Bronchial epithelial cell (primary cell): ENCODE measurements around the gene TDP1. TPM values are rescaled to one million over a fixed set of nuclear protein-coding genes. Genes with fewer than 3 reads are reported as not detected.

Source experiments
- DNase-seq: peaks from one replicate; pipeline ENCODE4 v3.0.0-alpha.2; 2010; ENCODE audit warnings: low read depth
- FAIRE-seq: peaks from 2 replicates; lab custom pipeline; 2011; peaks lifted over from hg19 to GRCh38; lab: Jason Lieb, UNC
- H3K27me3 ChIP-seq: 2 replicates; pipeline ENCODE4 v1.5.1; 2011; ENCODE audit warnings: low read length; ENCODE audit not compliant: control insufficient read depth, insufficient read depth
- H3K36me3 ChIP-seq: 2 replicates; pipeline ENCODE4 v1.5.1; 2011; ENCODE audit warnings: low read length; ENCODE audit not compliant: control insufficient read depth, insufficient read depth
- H3K4me3 ChIP-seq: 2 replicates; pipeline ENCODE4 v1.5.1; 2011; ENCODE audit warnings: mild to moderate bottlenecking, low read depth, low read length, control low read depth
- CTCF ChIP-seq: IDR thresholded peaks from 2 replicates; pipeline ENCODE4 v1.5.1; 2011; ENCODE audit warnings: mild to moderate bottlenecking, moderate library complexity, low read length, control low read depth, inconsistent platforms; ENCODE audit not compliant: insufficient read depth, severe bottlenecking
- total RNA-seq: library from RNA; depleted of rRNA; stranded (reverse); fragments of >200 nt; gene quantifications from 2 replicates; pipeline ENCODE4 v1.2.1, GENCODE V29; 2014

The TDP1 gene
- total RNA-seq, 1 donor from 2014 or later = 13.2 TPM

- TF ChIP-seq CTCF = no peak
- H3K36me3 ChIP-seq = no peaks in the 10 kb centered on the region
- peak overlapping the region; percentile 37 for H3K4me3 ChIP-seq
- DNase-seq (no peak), FAIRE-seq (no peak)
- peaks cover 25% of the 10 kb centered on the region for H3K27me3 ChIP-seq
Measured at GRCh38 chr14:90060965-90061684, 105.4 kb downstream of the TDP1 start.

- Histone ChIP-seq H3K36me3 (no peaks in the 10 kb centered on the region), H3K27me3 (peaks cover 25% of the 10 kb centered on the region), H3K4me3 (peak within 1 kb of the TSS; percentile 37)
- FAIRE-seq (no peak), DNase-seq (no peak)
- no peak for TF ChIP-seq CTCF
Measured at GRCh38 chr14:90061685-90062126, 106.0 kb downstream of the TDP1 start, which contains the start of gene KCNK13. Gene KCNK13, plus strand, starts transcription at chr14:90061994. Its CDS starts 212 bp downstream, at chr14:90062206.

- TF ChIP-seq CTCF = no peak
- DNase-seq = no peak
- Histone ChIP-seq H3K27me3 (peaks cover 25% of the 10 kb centered on the region), H3K36me3 (no peaks in the 10 kb centered on the region), H3K4me3 (peak overlapping the region; percentile 12)
- FAIRE-seq = no peak
Measured at GRCh38 chr14:90062127-90062794, 106.5 kb downstream of the TDP1 start.

- no peak overlapping the region for H3K4me3 ChIP-seq
- H3K36me3 ChIP-seq = no peaks in the 10 kb centered on the region
- H3K27me3 ChIP-seq = peaks cover 27% of the 10 kb centered on the region
- FAIRE-seq (no peak), DNase-seq (no peak)
- no peak for TF ChIP-seq CTCF
Measured at GRCh38 chr14:90062822-90063539, 107.3 kb downstream of the TDP1 start.

- FAIRE-seq (peak; percentile 90), DNase-seq (no peak)
Measured at GRCh38 chr14:90072350-90072749, 116.6 kb downstream of the TDP1 start.

More at GRCh38 chr14:90072350-90072749, 116.6 kb downstream of the TDP1 start:
- Histone ChIP-seq H3K4me3 (no peak overlapping the region), H3K36me3 (no peaks in the 10 kb centered on the region), H3K27me3 (peaks cover 2% of the 10 kb centered on the region)
- TF ChIP-seq CTCF = no peak
